HEK293T (cell line): ENCODE data around the gene TBX18.

Experiments used
- CTCF ChIA-PET: fragments of 350-600 bp; formaldehyde crosslinking; extraction: SDS; loops from one replicate; lab custom pipeline; 2021; ENCODE audit warnings: antibody characterized with exemption, inconsistent platforms; lab: Yijun Ruan, JAX
- POLR2A ChIA-PET: fragments of 350-600 bp; formaldehyde crosslinking; extraction: SDS; loops from one replicate; lab custom pipeline; 2020; ENCODE audit warnings: antibody characterized with exemption, inconsistent platforms; lab: Yijun Ruan, JAX
- DNase-seq: peaks from one replicate; pipeline ENCODE4 v3.0.0; 2012; ENCODE audit warnings: mixed read lengths; ENCODE audit errors: extremely low spot score
- ARNT ChIP-seq: fragments of 450-650 bp; IDR thresholded peaks from 2 replicates; pipeline ENCODE4 v1.6.1; 2017; ENCODE audit warnings: mild to moderate bottlenecking
- BHLHE40 ChIP-seq: fragments of 450-650 bp; IDR thresholded peaks from 2 replicates; pipeline ENCODE4 v1.6.1; 2016; ENCODE audit warnings: mild to moderate bottlenecking, moderate library complexity, borderline replicate concordance
- ELF4 ChIP-seq: fragments of 450-650 bp; IDR thresholded peaks from 2 replicates; pipeline ENCODE4 v1.6.1; 2017; ENCODE audit warnings: antibody characterized with exemption
- FOXA1 ChIP-seq: fragments of 450-650 bp; IDR thresholded peaks from 2 replicates; pipeline ENCODE4 v1.6.1; 2016; ENCODE audit warnings: mild to moderate bottlenecking
- FOXK2 ChIP-seq: fragments of 450-650 bp; IDR thresholded peaks from 2 replicates; pipeline ENCODE4 v1.6.1; 2016; ENCODE audit warnings: mild to moderate bottlenecking
- FOXM1 ChIP-seq: fragments of 450-650 bp; IDR thresholded peaks from 2 replicates; pipeline ENCODE4 v1.6.1; 2017; ENCODE audit warnings: mild to moderate bottlenecking, borderline replicate concordance
- HDGF ChIP-seq: fragments of 450-650 bp; IDR thresholded peaks from 2 replicates; pipeline ENCODE4 v1.6.1; 2017; ENCODE audit warnings: antibody characterized with exemption, borderline replicate concordance
- L3MBTL2 ChIP-seq: fragments of 450-650 bp; conservative IDR thresholded peaks from 2 replicates; pipeline ENCODE4 v1.6.1; 2016; ENCODE audit warnings: mild to moderate bottlenecking
- LEF1 ChIP-seq: fragments of 450-650 bp; IDR thresholded peaks from 2 replicates; pipeline ENCODE4 v1.6.1; 2017; ENCODE audit warnings: mild to moderate bottlenecking, borderline replicate concordance
- NFRKB ChIP-seq: fragments of 450-650 bp; IDR thresholded peaks from 2 replicates; pipeline ENCODE4 v1.6.1; 2016; ENCODE audit warnings: mild to moderate bottlenecking, moderate library complexity
- SP1 ChIP-seq: fragments of 450-650 bp; IDR thresholded peaks from 2 replicates; pipeline ENCODE4 v1.6.1; 2017
- SUZ12 ChIP-seq: fragments of 450-650 bp; IDR thresholded peaks from 2 replicates; pipeline ENCODE4 v1.6.1; 2016; ENCODE audit warnings: mild to moderate bottlenecking
- TARDBP ChIP-seq: fragments of 450-650 bp; IDR thresholded peaks from 2 replicates; pipeline ENCODE4 v1.6.1; 2016
- ZNF384 ChIP-seq: fragments of 450-650 bp; IDR thresholded peaks from 2 replicates; pipeline ENCODE4 v1.6.1; 2016
- TF ChIP-seq, protein P1 (sequence below): fragments of 450-650 bp; IDR thresholded peaks from 2 replicates; pipeline ENCODE4 v1.6.1; 2016

TBX18 gene

GRCh38 chr6:84764332-84765049 is at the start of gene TBX18:
Gene TBX18, minus strand, starts transcription at chr6:84764598. Its CDS starts 417 bp downstream, at chr6:84764181.
- TF ChIP-seq ARNT (no peak), ELF4 (peak; percentile 88), L3MBTL2 (no peak), FOXM1 (no peak), BHLHE40 (no peak), LEF1 (no peak)
- TF ChIP-seq, protein P1, sequence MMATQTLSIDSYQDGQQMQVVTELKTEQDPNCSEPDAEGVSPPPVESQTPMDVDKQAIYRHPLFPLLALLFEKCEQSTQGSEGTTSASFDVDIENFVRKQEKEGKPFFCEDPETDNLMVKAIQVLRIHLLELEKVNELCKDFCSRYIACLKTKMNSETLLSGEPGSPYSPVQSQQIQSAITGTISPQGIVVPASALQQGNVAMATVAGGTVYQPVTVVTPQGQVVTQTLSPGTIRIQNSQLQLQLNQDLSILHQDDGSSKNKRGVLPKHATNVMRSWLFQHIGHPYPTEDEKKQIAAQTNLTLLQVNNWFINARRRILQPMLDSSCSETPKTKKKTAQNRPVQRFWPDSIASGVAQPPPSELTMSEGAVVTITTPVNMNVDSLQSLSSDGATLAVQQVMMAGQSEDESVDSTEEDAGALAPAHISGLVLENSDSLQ: peak; percentile 98
- ChIA-PET POLR2A (interaction anchor here (0.9 to 1.1 kb wide), 4 partner anchors 10 to 84 kb away, joined by 3 to 7 read pairs (median 4); no protein-coding TSS in a partner anchor), CTCF (interaction anchor here (1.1 kb wide), 1 partner anchor 10 kb away, joined by 5 read pairs; no protein-coding TSS in a partner anchor)
- peak; percentile 80 for DNase-seq

- ChIA-PET CTCF (interaction anchor here (0.8 kb wide), 1 partner anchor 14 kb away, joined by 3 read pairs; no protein-coding TSS in a partner anchor), POLR2A (no interaction called here)
- TF ChIP-seq FOXK2: no peak
- TF ChIP-seq, protein P1: no peak
- no peak for DNase-seq
Observed at GRCh38 chr6:84811351-84811750, 47.0 kb upstream of the TBX18 start.

GRCh38 chr6:84809455-84809854 is 45.1 kb upstream of the TBX18 start:
- no peak for TF ChIP-seq ELF4
- TF ChIP-seq, protein P1: peak; percentile 52; the same call in 1 of the 2 replicates
- ChIA-PET CTCF (no interaction called here), POLR2A (no interaction called here)
- no peak for DNase-seq

DNA sequence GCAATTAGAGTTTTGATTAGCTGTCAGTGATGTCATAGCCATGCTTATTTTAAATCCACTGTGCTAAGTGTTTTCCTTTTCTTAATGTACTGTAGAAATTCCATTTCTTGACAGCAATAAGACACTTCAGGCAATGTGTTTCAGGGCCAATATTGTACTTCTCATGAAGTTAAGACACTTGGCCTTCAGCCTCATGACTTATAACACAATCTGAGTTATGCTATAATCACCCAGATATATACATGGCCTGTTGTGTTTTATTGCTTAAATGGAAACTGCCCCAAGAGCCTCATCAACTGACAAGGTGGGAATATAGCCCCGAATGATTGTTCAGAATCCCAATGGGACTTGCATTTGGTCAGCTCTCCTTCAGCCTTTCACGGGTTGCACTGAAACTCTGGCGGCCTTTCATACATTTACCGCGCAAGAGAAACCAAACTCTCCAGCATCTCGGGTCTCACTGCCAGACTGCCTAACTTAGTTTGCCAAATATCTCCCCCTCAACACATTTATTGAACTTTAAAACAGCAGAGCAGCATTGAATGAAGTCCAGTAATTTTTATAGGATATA is 44.2 kb upstream of the TBX18 start:
- TF ChIP-seq ZNF384 (no peak), L3MBTL2 (no peak), SP1 (no peak), HDGF (no peak), SUZ12 (no peak), FOXA1 (no peak), ARNT (no peak), NFRKB (no peak), FOXM1 (no peak), LEF1 (no peak), FOXK2 (no peak)
- TF ChIP-seq, protein P1: no peak
- DNase-seq: no peak
- ChIA-PET POLR2A (no interaction called here), CTCF (no interaction called here)

DNA sequence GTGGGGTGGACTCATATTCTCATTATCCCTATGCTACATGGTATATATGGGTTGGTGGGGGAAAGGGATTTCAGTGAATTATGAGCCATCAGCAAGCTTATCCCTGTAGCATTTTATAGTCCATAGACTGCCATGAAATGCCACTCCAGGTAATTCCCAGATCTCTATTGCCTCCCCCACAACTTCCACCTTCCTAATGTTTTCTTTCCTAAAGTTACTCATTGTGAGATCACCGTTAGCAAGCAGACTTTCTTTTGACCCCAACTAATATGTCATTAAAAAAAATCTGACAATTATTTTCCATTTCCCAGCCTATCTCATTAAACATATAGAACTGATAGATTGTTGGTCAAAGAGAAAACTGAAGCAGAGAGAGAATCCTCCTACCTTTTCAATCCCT is 40.7 kb upstream of the TBX18 start:
- TF ChIP-seq FOXA1 (no peak), HDGF (no peak), FOXK2 (no peak), LEF1 (no peak), ZNF384 (no peak), SP1 (no peak), FOXM1 (no peak), SUZ12 (no peak), ARNT (no peak)
- DNase-seq: no peak
- POLR2A ChIA-PET: no interaction called here
- CTCF ChIA-PET: no interaction called here

- ChIA-PET POLR2A (no interaction called here), CTCF (no interaction called here)
- TF ChIP-seq BHLHE40 (no peak), FOXA1 (no peak), SUZ12 (no peak), FOXK2 (no peak), TARDBP (no peak), HDGF (no peak), ELF4 (no peak), LEF1 (no peak), NFRKB (no peak)
- no peak for DNase-seq
Observed at GRCh38 chr6:84804720-84805119, 40.3 kb upstream of the TBX18 start.

DNA sequence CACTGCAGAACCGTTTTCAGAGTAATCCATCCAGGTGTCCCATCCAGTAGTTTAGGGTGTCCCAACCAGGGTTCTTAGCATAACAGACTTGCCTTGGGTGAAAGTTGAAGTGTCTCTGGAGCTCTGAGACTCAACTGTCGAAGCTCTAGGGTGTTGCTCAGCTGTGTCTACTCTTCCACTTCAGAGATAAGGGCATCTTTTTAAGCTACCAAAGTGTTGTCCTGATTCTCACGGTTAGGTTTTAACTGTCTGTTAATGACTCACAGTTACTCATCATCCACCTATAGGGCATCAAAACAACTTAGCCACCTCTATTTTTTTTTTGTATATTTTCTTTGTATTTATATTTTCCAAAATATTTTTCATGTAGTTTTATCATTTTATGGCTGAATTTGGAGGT is 36.9 kb upstream of the TBX18 start:
- TF ChIP-seq FOXA1: no peak
- no peak for TF ChIP-seq FOXK2
- TF ChIP-seq, protein P1: no peak
- no peak for TF ChIP-seq L3MBTL2
- no peak for TF ChIP-seq ZNF384
- no peak for TF ChIP-seq SP1
- no peak for TF ChIP-seq HDGF
- no peak for TF ChIP-seq NFRKB
- POLR2A ChIA-PET: no interaction called here
- no peak for DNase-seq
- CTCF ChIA-PET: no interaction called here
